GM18519 (cell line): ENCODE measurements around the gene KCNK1.

Experiments used
- ATAC-seq: cut with Tn5 transposase; IDR thresholded peaks from one replicate; pipeline ENCODE4 v1.9.1; 2021; ENCODE audit warnings: mild to moderate bottlenecking, moderate library complexity; ENCODE audit not compliant: unreplicated experiment, low FRiP score

The KCNK1 gene

DNA sequence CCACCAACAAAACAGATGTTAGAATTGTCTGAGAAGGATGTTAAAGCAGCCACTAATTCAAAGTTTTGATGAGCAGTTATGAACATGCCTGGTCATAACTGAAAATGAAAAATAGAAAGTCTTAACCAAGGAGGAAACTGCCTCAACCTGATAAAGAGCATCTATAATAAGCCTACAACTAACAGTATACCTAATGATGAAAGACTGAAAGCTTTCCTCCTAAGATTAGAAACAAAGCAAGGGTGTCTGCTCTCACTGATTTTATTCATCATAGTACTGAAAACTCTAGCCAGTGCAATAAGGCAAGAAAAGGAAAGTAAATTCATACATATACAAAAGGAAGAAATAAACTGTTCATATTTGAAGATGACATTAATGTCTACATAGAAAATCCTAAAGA lies 82.0 kb downstream of the KCNK1 start:
- peak; percentile 81 for ATAC-seq

DNA sequence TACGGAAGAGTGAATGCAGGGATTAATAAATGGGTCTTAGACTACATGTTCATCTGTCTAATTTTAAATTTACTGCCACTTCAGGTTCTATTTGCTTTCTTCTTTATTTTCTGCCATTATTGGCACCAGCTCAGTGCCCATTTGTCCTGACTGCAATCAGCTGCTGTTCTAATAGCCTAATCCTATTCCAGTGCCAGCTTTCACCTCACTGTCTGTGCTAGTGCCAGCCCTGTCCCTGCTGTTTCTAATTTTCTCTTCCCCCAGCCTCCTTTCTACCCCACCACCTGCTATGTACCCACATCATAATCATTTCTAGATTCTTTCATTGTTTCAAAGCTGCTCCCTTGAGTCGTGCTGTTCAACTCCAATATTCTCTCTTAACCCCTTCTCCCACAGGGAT lies 86.4 kb downstream of the KCNK1 start:
- no peak for ATAC-seq

DNA sequence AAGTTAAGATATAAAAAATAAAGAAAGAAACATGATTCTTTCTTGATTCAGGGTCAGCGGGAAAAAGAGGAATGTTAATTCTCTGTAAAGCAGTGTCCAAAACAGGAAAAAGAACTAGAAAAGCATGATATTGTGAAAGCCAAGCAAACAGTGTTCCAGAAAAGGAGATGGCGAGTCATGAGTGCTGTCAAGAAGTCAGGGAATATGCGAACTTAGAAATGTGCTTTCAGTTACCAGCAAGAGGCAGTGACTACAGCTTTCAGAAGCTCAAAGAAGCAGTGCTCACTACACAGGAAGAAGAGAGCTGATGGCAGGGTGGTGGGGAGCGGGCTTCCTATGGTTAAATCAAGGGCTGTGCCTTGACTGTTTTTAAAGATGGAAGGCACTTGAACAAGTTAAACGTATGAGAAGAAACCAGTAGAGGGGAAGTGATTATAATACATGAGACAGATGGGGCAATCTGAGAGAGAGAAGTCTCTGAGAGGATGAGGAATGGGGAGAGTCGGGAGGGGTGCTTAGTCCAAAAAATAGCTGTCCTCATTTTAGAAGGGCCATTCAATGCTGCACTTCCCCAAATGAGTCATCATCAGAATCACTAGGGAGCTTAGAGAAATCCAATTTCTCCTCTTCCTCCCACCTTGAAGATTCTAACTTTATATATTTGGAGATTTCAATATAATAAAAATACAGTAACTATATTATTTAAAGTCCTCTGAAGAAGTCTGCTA lies 90.4 kb downstream of the KCNK1 start:
- ATAC-seq = no peak

DNA sequence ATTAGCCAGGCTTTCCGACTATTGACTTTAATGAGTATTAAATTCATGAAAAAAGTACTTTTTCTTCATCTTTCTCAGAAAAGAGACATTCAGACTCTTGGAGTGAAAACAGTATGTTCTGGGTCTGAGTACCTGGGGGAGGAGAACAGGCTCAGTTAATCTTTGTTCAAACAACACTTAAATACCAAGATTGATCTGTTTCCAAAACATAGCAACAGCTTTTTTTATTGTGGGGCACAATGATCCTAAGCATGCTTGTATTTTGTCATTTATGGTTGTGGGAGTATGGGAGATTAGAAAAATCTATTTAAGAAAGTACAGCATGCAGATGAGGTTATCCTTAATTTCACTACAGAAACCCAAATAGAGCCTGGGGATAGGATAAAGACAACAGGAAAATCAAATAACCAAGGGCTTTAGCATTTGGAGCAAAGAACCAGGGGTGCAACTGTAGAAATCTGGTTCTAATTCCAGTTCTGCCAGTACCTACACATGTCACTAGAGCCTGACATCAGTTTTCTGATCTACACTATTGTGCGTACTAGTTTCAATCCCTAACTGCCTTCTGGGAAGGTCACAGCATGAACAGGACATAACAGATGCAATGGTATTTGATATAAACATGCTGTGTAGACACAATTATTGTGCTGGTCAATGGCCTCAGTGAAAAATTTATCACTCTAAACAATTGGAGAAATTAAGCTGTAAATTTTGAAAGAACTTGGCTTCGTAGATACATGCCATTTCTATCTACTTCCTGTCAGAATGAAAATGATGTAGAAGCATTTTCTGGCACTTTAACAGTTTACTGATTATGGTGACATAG lies 91.2 kb downstream of the KCNK1 start:
- ATAC-seq = no peak

DNA sequence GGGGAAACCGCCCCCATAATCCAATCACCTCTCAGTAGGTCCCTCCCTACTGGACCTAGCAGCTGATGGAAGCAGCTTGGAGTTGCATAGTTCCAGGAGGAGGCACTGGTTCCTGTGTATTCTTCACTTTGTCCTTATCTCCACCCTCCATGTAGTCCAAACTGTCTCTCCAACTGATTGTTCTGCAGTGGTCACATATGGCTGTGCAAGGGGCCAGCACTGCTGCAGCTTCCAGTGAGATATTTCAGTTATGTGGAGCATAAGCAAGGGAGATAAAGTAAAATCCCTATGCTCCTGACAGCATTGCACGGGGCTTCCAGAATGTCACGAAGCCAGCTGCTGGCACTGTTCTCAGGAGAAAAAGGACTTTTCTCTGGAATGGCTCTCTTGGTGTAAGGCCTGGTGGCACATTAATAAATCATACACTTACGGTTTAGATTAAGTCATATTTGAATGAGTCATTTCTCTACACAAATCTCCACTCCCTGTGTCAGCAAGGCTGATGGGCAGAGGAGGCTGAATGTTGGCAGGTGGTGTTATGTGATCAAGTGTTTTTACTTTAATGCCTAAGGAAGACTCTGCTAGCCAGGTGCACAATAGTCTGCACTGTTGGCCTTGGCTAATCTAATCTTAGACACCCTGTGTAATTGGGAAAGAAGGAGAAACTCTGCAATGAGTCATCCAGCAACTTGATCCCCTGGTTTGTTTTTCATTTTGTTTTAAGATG lies 93.4 kb downstream of the KCNK1 start:
- ATAC-seq = no peak

DNA sequence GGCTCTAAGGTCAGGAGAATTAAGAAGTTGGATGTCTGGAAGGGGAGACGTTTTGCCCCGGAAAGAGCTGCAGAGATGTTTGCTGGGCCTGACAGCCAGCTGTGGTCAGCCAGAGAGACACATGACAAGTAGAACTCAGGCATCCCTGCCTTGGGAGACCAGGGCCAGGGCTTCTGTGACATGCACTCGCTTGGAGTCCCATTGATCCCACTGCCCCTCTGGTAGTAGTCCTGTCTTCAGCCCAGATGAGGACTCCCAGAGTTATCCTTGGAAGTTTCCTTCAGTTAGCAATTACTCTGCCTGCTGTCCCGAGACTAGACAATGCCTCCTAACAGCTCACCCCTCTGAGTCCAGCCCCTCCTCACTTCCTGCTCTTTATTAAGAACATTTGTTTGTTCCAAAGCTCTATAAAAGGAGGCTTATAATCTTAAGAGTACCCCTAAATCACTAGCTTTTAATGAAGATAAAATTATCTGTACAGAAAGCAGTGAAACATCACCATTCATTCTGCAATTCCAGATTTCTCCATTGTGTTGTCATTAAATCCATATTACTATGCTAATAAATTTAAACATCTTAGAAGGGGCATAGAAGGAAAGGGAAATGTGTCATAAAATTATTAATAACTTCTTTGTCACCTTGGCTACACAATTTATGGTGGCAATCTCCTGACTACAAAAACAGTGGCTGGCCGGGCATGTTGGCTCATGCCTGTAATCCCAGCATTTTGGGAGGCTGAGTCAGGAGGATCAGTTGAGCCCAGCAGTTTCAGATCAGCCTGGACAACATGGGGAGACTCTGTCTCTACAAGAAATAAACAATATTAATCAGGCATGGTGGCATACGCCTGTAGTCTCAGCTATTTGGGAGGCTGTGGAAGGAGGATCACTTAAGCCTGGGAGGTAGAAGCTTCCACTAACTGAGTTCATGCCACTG lies 94.2 kb downstream of the KCNK1 start:
- no peak for ATAC-seq

DNA sequence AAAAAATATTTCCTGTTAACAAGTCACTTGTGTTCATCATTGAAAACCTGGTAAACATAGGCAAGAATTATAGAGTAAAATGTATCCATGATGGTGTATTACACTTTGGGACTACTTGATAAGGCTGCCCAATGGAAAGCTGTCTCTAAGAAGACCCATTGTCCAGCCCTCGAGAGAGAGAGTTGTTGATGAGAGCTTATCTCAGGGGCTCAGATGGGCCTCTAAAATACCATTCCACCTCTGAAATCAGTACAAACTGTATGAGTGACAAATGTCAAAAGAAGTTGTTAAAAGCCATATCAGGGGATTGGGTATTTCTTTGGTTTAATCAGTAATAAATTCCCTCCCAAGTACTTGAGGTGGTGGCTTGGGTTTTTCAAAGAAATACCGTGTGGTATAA lies 96.1 kb downstream of the KCNK1 start:
- ATAC-seq = no peak

DNA sequence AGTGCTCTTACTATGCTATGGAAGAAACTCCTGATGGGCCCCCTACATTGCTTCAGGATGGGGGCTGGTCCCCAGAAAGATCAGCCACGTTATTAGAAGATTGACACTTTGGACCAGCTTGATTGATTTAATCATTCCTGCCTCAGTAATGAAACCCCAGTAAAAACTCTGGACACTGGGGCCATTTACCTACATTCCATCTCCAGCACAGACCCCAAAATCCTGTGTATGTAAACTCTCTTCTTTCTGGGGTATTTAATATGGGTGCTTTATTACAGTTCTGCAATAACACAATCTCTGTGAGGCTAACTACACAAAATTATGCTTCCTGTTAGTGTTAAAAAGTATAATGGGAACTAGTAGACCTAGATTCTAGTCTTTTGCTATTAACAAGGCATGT lies 96.6 kb downstream of the KCNK1 start:
- no peak for ATAC-seq

DNA sequence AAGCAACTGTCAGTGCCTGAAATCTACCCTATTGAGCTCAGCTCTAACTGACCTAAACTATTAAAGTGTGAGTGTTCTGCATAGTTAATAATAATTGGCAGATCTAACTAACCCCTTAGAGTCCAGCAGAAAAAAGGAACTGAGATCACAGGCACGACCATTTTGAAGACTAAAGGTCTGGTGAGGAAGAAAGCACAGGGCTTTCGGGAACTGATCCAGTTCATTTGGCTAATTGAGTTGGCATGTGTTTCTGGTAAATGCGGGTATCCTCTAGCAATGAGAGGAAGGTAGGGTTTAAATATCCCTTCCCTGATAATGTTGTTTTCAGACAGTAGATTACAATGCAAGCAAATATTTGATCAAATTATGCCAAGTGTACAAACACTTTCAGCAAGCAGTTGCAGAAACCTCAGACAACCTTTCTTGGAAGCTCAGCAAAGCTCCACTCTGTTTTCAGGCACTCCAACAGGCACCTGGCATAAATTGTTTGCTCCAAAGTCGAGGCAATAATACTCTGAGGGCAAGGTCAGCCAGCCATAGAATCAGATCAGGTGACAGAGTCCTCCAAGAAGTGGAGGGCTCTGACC lies 100.8 kb downstream of the KCNK1 start:
- no peak for ATAC-seq

DNA sequence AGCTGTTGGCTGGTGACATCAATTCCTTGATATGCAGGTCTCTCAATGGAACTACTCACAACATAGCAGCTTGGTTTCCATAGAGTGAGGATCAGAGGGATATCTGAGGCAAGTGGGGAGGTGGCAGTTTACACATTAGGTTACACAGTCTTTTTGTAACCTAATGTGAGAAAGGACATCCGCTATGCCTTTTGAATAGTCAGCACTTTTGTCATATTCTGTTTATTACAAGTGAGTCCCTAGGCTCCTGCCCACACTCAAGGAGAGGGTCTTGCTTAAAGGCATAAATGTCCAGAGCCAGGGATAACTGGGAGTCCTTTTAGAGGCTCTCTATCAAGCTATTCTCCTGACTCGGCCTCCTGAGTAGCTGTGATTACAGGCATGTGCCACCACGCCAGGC lies 104.2 kb downstream of the KCNK1 start:
- ATAC-seq = no peak

DNA sequence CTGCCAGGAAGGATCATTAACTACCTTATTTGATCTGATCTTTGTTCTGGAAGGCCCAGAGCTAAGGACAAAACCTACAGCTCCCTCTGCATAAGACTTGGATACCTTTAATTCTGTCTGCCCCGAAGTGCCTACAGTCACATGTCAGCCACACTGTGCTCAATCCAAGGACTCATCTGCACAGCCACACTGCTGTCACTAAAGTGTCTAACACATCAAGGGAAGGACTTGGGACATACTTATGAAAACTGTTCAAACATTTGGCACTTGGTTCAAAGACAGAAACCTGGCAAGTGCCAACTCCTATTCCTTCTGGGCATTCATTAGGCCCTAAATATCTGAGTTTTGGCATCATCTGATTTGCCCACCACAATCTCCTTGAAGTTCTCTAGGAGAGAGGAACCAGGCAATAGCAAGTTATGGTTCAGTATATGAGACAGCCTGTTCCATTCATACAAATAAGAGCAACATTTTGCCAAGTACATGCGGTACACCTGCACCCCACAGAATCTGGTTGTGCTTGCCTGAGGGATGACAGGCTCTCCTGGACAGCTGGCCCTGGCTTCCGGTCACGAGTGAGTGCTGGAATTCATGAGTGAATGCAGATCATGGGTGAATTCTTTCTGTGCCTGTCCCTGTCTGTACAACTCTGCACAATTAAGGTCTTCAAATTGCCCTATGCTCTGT lies 105.9 kb downstream of the KCNK1 start:
- ATAC-seq = no peak

DNA sequence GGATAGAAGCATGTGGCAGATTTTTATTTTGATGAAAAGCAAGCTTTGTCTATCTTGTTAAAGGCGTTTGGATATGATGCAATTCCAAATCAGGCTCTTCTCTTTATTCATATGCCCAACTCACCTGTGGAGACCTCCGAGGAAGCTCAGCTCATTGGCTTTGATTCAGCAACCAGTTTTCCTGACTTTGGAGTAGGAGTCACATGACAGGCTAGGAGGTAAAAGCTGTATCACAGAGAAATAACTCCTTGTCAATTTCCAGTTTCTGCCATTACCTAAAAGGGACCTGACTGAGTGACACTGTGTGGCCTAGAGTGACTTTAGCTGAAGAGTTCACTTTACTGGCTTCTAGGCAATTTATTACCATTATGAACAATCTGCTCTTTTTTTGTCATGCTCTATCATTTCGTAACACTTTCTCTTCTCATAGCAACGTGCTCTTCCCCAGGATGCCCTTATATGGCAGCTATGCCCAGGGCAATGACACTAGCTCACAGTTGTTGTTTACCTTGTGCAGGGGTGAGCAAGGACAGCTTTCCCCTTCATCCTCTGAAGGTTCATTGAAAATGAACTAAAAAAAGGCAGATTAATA lies 107.2 kb downstream of the KCNK1 start:
- peak; percentile 62 for ATAC-seq
